HG03571 (cell line): ENCODE results near the gene PADI2.

Experiments used
- ATAC-seq: cut with Tn5 transposase; IDR thresholded peaks from one replicate; pipeline ENCODE4 v1.9.1; 2021; ENCODE audit not compliant: unreplicated experiment

The PADI2 gene

DNA sequence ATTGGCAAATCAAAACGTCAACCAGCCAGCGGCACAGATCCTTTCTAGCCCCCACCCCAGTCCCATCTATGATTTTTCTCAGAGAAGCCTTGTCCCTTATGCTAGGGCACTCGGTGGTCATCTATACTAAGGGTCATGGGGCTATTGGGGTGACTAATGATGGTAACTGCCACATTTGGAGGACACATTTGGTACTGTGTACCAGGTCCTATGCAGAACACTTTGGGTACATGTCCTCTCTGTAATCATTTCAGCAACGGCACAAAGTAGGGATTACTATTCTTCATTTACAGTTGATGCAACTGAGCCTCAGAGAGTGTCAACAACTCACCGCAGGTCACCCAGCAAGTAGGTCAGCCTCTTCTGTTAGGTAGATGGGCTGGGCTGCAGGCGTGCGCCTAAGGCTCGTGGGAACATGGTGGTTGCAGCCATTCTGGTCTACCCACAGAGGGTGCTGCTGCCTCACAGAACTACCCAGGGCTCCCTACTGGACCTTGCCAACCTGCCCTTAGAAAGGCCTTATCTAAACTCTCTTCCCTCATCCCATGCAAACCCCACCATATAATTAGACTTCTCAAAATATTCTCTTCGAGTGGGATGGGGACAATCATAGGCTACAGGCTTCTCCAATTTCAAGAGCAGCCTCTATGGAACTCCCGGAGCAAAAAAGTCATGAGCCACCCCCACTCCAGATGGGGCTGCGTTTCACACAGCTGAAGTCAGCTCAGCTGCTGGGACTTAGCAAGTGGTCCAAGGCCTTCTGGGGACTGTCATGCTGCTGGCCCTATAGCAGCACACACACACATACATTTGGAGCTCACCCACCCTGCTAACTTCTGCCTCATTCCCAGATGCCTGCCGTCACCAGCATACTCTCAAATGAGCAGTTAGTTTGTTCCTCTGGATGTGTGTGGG, 59.6 kb downstream of the PADI2 start:
- no peak for ATAC-seq

DNA sequence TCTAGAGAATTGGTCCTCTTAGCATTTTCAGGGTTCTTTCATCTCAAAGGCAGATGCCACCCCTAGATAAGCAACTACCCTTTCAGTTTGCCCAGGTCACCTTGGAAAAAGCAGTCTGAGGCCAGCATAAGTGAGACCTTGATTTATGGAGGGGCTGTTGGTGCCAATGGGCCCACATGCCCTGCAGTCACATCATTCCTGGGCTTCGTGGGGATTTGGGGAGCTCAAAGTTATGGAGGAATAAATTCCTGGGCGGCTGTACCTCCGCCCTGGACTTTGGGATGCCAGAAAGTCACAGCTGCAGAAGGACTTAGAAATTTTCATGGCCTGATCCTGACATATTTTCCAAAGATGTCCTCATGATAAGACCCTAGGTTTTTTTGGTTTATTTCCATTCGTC, 62.7 kb downstream of the PADI2 start:
- ATAC-seq: no peak

DNA sequence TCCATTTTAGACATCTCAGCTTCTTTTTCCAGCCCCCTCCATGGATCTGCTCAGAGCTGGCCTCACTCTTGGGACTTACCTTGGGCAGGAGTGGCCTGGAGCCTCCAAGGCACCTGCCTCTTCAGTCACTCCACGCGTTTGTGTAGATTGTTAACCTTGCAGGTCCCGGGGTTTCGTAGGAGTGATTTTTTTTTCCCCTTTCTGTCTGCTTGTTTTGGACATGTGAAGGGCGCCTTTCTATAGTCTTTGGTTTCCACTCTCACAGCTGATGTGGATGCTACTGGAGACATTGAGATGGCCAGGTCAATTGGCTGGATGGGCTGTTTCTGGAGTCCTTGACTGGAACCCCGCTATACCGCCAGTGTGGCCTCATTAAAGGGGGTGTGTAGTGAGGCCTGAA, 63.5 kb downstream of the PADI2 start:
- ATAC-seq: no peak

DNA sequence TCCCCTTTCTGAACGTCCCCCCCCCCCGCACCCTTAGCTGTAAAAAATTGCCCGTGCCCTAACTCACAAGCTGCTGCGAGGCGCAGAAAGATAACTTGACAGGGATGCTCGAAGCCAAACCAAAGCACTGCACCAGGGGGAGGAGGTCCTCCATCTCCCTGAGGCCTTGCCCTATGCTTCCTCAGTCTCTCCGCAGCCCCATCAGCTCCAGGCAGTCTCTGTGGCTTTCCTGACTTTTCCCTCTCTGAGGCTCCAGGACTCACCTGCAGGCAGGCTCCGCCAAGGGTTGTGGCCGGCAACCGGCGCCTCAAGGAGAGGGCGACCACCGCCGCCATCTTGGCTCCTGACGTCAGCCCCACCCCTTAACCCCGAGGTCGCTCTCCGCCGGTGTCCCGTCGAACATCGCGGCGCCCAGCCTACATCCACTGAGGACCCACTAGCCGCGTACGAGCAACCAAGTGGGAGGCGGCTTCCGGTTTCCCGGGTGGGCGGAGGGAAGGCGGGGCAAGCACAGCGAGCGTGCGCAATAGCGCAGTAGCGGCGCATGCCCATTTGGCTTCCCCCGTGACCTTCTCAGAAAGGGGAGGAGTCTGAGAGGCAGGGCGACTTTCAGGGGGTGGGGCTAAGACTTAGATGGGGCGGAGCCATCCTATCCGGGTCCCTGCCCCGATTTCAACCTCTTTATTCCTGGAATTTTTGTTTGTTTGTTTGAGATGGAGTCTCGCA, 65.4 kb downstream of the PADI2 start, which contains the start of gene SDHB:
SDHB (minus strand) TSS at position 348 of the 726 bp plus-strand sequence; CDS start at position 335, 13 bp downstream.
- ATAC-seq: peak; percentile 94

DNA sequence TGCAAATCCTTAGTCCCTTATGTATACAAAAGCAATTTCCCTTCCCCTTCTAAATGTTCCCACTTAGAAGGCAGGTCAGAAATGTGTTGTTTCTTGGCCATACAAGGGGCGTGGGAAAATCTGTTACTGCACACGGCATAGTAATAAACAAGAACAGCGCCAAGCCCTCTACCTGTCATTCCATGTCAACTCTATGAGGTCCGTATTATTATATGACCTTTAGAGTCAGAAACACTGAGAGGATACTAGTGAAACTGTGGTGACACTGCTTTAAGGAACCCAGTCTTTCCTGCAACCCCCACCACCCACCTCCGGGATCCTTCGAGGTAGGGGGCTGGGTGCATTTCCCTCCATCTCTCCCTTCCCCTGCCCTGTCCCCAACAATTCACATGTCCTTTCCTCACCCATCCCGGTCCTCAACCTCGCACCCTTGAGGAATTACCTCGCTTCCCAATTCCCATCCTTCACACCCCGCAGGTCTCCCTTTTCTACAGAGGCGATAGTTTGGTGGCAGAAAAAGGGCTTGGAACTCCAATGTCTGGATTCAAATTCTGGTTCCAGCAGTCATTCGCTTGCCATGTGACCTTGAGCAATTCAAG, 66.1 kb downstream of the PADI2 start:
- no peak for ATAC-seq

DNA sequence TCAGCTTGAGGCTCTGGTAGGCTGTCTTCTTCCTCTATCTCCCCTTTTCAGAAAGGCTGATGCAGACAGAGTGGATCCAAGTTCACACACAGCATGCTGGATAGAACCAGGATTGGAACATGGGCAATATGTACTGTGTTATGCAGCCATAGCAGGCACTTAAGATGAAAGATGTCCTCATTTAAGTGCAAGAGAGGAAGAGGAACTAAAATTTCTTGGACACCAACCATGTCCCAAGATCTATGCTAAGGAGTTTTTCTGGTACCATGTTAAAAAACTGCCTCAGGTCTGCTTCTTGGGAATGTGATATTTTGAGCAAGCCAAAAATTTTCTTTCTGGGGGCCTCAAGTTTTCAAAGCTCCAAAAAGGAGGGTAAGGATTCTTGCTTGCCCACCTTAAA, 66.6 kb downstream of the PADI2 start:
- ATAC-seq: no peak

GRCh38 chr1:17052038-17052437, 67.2 kb downstream of the PADI2 start:
- no peak for ATAC-seq

DNA sequence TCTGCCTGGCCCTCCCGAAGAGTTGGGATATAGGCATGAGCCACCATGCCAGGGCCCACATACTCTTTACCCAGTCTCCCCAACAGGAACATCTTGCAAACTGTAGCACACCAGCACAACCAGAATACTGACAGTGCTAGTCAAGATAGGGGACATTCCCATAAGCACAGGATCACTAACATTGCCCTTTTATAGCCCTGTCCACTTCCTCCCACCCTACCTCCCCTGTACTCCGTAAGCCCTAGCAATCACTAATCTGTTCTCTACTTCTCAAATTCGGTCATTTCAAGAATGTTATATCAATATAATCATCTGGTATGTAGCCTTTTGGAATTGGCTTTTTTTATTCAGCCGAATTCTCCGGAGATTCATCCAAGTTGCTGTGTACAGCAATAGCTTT, 71.3 kb downstream of the PADI2 start:
- no peak for ATAC-seq

- ATAC-seq: no peak
Observed at GRCh38 chr1:17046334-17046657, 73.0 kb downstream of the PADI2 start.

DNA sequence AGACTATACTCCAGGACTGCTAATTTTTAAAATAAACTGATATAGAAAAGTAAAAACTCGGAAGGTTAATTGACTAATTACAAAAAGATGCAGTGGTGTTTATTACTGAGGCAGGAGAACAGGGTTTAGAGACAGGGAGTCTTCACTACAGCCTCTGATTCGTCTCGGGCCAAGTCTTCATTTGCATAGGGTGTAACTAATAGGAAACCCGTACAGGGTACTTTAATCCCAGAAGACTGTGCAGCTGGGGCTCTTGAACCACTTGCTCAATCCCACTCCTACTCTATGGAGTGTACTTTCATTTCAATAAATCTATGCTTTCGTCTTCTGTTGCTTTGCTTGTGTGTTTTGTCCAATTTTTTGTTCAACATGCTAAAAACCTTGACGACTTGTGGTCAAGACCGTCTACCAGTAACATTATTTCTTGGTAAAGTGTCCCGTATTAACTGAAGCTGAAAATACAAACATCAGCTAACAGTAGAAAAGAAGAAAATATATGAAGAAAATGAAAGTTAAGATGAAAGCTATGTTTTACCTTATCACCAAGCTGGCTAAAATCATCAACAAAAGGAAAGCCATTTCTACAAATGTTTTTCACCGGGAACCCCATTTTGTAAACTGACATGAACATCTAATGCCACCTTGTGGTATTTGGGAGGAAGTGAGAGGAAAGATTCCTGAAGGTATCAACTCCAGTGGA, 73.5 kb downstream of the PADI2 start:
- ATAC-seq: no peak

DNA sequence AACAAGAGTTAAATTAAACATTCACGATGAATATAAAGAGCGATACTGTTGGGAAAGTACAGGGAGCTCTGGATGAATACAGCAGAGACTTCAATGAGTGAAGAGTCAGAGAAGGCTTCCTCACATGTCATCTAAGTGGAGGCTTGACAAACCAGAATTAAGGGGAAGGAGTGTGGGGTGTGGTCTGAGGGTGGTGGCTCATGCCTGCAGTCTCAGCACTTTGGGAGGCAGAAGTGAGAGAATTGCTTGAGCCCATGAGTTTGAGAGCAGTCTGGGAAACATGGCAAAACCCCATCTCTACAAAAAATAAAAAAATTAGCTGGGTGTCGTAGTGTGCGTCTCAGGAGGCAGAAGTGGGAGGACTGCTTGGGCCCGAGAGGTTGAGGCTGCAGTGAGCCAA, 74.1 kb downstream of the PADI2 start:
- ATAC-seq: no peak

- no peak for ATAC-seq
Observed at GRCh38 chr1:17043676-17044075, 75.6 kb downstream of the PADI2 start.

- ATAC-seq: no peak
Observed at GRCh38 chr1:17040135-17040534, 79.1 kb downstream of the PADI2 start.

- ATAC-seq: no peak
Observed at GRCh38 chr1:17039522-17039921, 79.7 kb downstream of the PADI2 start.

- ATAC-seq: no peak
Observed at GRCh38 chr1:17033481-17033880, 85.8 kb downstream of the PADI2 start.

DNA sequence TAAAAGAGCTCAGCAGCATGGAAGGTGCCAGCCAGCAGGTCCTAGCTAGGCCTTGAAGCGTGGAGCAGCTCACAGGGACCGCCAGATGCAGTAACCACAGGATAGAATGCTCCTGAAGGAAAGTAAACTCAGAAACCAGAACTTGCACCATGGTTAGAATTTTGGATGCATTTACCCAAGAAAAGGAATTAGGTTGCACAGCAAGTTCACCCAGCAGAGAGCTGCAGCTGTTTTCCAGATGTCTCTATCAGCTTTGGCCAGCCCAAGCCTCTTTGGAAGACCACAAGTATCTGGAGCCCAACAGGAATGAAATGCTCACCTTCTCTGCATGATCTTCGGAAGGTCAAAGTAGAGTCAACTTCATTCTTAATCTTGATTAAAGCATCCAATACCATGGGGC, 86.5 kb downstream of the PADI2 start:
- ATAC-seq: no peak

DNA sequence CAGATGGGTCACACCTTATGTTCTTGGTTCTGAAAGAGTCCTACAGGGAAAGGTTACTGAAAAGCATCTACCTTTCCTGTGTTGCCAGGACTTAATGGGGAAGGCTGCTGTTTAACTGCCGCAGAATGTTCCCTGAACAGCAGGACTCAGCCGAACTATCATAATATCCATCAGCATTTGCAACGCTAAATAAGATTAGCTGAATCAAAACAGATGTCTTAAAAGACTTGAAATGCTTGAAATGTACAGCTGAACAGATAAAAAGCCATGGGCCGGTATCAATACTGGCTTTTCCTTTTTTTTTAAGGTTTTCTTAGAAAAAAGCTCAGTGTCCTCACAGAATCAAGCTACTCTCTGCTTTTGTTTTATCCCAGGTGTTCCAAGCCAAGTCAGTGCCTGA, 87.8 kb downstream of the PADI2 start:
- no peak for ATAC-seq

- ATAC-seq: no peak
Observed at GRCh38 chr1:17030206-17030605, 89.0 kb downstream of the PADI2 start.

GRCh38 chr1:17028662-17029188, 90.5 kb downstream of the PADI2 start:
- ATAC-seq: no peak

DNA sequence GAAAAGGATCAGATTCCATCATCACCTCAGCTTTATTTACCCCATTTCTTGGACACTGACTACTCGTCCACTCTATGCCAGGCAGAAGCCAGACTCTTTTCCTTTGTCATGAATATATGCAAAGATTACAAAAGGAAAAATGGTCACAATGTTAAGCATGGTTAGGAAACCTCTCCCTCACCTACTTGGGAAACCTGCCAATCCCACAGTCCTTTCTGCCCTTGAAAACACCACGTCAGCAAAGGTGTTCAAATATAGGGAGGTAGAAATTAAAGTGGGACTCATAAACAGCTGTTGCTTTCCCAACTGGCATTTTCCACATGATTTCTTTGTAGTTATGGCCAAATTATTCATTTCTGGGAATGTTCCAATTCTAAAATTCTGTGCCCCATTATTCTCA, 91.4 kb downstream of the PADI2 start:
- no peak for ATAC-seq

DNA sequence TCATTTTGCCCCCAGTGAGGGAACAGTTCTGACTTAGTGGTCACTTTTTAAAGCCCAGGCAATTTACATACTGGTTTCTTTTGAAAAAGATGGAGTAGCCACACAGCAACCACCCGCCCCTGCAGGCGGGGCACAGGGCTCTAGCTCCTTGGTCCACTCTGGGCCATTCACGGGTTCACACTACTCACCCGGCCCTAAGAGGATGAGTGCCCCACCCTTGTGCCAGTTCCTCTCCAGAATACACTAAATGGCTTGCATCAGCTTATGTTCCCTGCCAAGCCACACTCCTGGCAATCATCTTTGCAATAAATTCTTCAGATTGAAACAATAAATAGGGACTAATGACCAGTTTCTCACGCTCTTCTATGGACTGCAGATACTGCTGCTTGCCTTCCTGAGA, 91.8 kb downstream of the PADI2 start:
- ATAC-seq: no peak
